ENCODE measurements around the gene SCYL1. TPM values are rescaled to one million over a fixed set of nuclear protein-coding genes. Genes with fewer than 3 reads are reported as not detected.
A peak's percentile ranks its signal among the peaks of the same experiment; 100 is the strongest.

The SCYL1 gene
- total and polyA plus RNA-seq, 4 donors: 54.3 to 107 (median 86.5) TPM

DNA sequence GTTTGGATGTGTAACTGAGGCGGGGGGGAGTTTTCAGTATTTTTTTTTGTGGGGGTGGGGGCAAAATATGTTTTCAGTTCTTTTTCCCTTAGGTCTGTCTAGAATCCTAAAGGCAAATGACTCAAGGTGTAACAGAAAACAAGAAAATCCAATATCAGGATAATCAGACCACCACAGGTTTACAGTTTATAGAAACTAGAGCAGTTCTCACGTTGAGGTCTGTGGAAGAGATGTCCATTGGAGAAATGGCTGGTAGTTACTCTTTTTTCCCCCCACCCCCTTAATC lies 23.8 kb upstream of the SCYL1 start:
- peaks cover 0 to 3% (median 0%) of the 10 kb centered on the region in 4 donors for H3K9me3 ChIP-seq (ENCODE audit: control insufficient read depth in 4 of 4, insufficient read depth in 3 of 4, low read length in 3 of 4)
- H3K27me3 ChIP-seq (ENCODE audit: control insufficient read depth in 3 of 3, insufficient read depth in 3 of 3, low read length in 2 of 3): no peaks in the 10 kb centered on the region
- peaks cover 12 to 68% (median 42%) of the 10 kb centered on the region in 4 donors for H3K36me3 ChIP-seq (ENCODE audit: control insufficient read depth in 4 of 4, insufficient read depth in 4 of 4, low read length in 4 of 4)
- TF ChIP-seq, protein P1, sequence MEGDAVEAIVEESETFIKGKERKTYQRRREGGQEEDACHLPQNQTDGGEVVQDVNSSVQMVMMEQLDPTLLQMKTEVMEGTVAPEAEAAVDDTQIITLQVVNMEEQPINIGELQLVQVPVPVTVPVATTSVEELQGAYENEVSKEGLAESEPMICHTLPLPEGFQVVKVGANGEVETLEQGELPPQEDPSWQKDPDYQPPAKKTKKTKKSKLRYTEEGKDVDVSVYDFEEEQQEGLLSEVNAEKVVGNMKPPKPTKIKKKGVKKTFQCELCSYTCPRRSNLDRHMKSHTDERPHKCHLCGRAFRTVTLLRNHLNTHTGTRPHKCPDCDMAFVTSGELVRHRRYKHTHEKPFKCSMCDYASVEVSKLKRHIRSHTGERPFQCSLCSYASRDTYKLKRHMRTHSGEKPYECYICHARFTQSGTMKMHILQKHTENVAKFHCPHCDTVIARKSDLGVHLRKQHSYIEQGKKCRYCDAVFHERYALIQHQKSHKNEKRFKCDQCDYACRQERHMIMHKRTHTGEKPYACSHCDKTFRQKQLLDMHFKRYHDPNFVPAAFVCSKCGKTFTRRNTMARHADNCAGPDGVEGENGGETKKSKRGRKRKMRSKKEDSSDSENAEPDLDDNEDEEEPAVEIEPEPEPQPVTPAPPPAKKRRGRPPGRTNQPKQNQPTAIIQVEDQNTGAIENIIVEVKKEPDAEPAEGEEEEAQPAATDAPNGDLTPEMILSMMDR (IDR thresholded peaks at IDR 0.05; ENCODE audit: control extremely low read depth, extremely low read depth): no peak
- 0% methylated on average over 2 of the region's 2 CpGs for WGBS, 2 donors
- H3K4me3 ChIP-seq: peak overlapping the region; percentile 88
- peaks cover 0 to 39% (median 20%) of the 10 kb centered on the region in 5 donors for H3K4me1 ChIP-seq (ENCODE audit: control insufficient read depth in 5 of 5, insufficient read depth in 5 of 5, low read length in 5 of 5)
- H3K27ac ChIP-seq (ENCODE audit: low read depth in 1 of 2, low read length in 1 of 2): peak overlapping the region in 1 of 2 donors; percentile 96
- no peak for ATAC-seq (ENCODE audit: insufficient read depth, low FRiP score)
- DNase-seq: no peak
- peak overlapping the region; percentile 100 for H3K9ac ChIP-seq (ENCODE audit: insufficient read depth in 1 of 2, low read length in 2 of 2)

DNA sequence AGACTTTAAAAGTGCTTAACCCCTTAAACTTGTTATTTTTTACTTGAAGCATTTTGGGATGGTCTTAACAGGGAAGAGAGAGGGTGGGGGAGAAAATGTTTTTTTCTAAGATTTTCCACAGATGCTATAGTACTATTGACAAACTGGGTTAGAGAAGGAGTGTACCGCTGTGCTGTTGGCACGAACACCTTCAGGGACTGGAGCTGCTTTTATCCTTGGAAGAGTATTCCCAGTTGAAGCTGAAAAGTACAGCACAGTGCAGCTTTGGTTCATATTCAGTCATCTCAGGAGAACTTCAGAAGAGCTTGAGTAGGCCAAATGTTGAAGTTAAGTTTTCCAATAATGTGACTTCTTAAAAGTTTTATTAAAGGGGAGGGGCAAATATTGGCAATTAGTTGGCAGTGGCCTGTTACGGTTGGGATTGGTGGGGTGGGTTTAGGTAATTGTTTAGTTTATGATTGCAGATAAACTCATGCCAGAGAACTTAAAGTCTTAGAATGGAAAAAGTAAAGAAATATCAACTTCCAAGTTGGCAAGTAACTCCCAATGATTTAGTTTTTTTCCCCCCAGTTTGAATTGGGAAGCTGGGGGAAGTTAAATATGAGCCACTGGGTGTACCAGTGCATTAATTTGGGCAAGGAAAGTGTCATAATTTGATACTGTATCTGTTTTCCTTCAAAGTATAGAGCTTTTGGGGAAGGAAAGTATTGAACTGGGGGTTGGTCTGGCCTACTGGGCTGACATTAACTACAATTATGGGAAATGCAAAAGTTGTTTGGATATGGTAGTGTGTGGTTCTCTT lies 23.2 kb upstream of the SCYL1 start:
- peaks cover 12 to 74% (median 44%) of the 10 kb centered on the region in 4 donors for H3K36me3 ChIP-seq (ENCODE audit: control insufficient read depth in 4 of 4, insufficient read depth in 4 of 4, low read length in 4 of 4)
- no peaks in the 10 kb centered on the region for H3K27me3 ChIP-seq (ENCODE audit: control insufficient read depth in 3 of 3, insufficient read depth in 3 of 3, low read length in 2 of 3)
- H3K9me3 ChIP-seq (ENCODE audit: control insufficient read depth in 4 of 4, insufficient read depth in 3 of 4, low read length in 3 of 4): peaks cover 0 to 3% (median 0%) of the 10 kb centered on the region in 4 donors
- peaks cover 0 to 37% (median 20%) of the 10 kb centered on the region in 5 donors for H3K4me1 ChIP-seq (ENCODE audit: control insufficient read depth in 5 of 5, insufficient read depth in 5 of 5, low read length in 5 of 5)
- DNase-seq (peak; percentile 42 to 79 (median 56)), ATAC-seq (ENCODE audit: insufficient read depth, low FRiP score) (no peak)
- peak overlapping the region; percentile 87 to 96 for H3K27ac ChIP-seq (ENCODE audit: low read depth in 1 of 2, low read length in 1 of 2)
- peak overlapping the region; percentile 100 for H3K9ac ChIP-seq (ENCODE audit: insufficient read depth in 1 of 2, low read length in 2 of 2)
- WGBS, 2 donors: 0 to 1% methylated on average over 3 of the region's 3 CpGs
- TF ChIP-seq, protein P1 (IDR thresholded peaks at IDR 0.05; ENCODE audit: control extremely low read depth, extremely low read depth): no peak
- peak overlapping the region; percentile 88 for H3K4me3 ChIP-seq

DNA sequence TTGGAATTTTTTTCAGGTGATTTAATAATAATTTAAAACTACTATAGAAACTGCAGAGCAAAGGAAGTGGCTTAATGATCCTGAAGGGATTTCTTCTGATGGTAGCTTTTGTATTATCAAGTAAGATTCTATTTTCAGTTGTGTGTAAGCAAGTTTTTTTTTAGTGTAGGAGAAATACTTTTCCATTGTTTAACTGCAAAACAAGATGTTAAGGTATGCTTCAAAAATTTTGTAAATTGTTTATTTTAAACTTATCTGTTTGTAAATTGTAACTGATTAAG lies 22.7 kb upstream of the SCYL1 start:
- TF ChIP-seq, protein P1 (IDR thresholded peaks at IDR 0.05; ENCODE audit: control extremely low read depth, extremely low read depth): no peak
- Histone ChIP-seq H3K27ac (ENCODE audit: low read depth in 1 of 2, low read length in 1 of 2) (peak overlapping the region in 1 of 2 donors; percentile 96), H3K4me3 (peak overlapping the region; percentile 88), H3K36me3 (ENCODE audit: control insufficient read depth in 4 of 4, insufficient read depth in 4 of 4, low read length in 4 of 4) (peaks cover 12 to 78% (median 44%) of the 10 kb centered on the region in 4 donors), H3K9ac (ENCODE audit: insufficient read depth in 1 of 2, low read length in 2 of 2) (peak overlapping the region; percentile 100), H3K4me1 (ENCODE audit: control insufficient read depth in 5 of 5, insufficient read depth in 5 of 5, low read length in 5 of 5) (peaks cover 0 to 37% (median 17%) of the 10 kb centered on the region in 5 donors), H3K9me3 (ENCODE audit: control insufficient read depth in 4 of 4, insufficient read depth in 3 of 4, low read length in 3 of 4) (peaks cover 0 to 3% (median 0%) of the 10 kb centered on the region in 4 donors), H3K27me3 (ENCODE audit: control insufficient read depth in 3 of 3, insufficient read depth in 3 of 3, low read length in 2 of 3) (no peaks in the 10 kb centered on the region)
- ATAC-seq (ENCODE audit: insufficient read depth, low FRiP score): no peak
- peak in 1 of 3 donors; percentile 64 for DNase-seq
